ENCODE data around the gene DOLK. TPM values are rescaled to one million over a fixed set of nuclear protein-coding genes. Genes with fewer than 3 reads are reported as not detected.

DOLK gene
- total and polyA plus RNA-seq, 2 of the 4 experiments (the other 2 are of a cell fraction): 23.2 to 30.8 TPM

DNA sequence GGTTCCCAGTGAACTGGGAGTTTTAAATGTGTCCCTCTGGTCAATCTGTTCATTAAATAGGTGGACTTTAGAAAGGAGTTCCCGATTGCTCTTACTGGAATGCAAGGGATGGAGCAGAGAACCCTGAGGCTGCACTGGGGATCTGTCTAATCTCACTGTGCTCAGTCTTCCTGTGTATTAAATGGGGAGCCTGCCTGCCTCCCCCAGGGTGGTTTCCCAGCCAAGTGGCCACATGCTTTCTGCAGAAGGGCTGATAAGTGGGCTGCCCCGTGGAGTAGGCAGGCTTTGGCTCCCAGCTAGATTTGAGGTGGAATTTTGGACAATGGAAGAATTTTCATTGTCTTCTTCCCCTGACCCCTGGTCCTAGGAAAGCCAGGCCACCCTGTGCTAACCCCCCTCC lies 40.7 kb downstream of the DOLK start:
- H3K4me1 ChIP-seq (ENCODE audit: control insufficient read depth, insufficient read depth, low read length): peaks cover 16% of the 10 kb centered on the region
- no peak overlapping the region for H2AK9ac ChIP-seq (replicated peaks; ENCODE audit: low read depth, low read length, poor library complexity)
- H3K56ac ChIP-seq (ENCODE audit: extremely low read depth, insufficient read depth, low read length): no peak overlapping the region
- DNase-seq (no peak), ATAC-seq (ENCODE audit: low read depth) (no peak)
- no peak overlapping the region for H3K4ac ChIP-seq (ENCODE audit: low read depth, low read length)
- no peak overlapping the region for H3K14ac ChIP-seq (replicated peaks; ENCODE audit: low read depth, low read length)
- peaks cover 12% of the 10 kb centered on the region for H3K9me1 ChIP-seq (ENCODE audit: insufficient read depth, low read length)
- TF ChIP-seq, protein P1, sequence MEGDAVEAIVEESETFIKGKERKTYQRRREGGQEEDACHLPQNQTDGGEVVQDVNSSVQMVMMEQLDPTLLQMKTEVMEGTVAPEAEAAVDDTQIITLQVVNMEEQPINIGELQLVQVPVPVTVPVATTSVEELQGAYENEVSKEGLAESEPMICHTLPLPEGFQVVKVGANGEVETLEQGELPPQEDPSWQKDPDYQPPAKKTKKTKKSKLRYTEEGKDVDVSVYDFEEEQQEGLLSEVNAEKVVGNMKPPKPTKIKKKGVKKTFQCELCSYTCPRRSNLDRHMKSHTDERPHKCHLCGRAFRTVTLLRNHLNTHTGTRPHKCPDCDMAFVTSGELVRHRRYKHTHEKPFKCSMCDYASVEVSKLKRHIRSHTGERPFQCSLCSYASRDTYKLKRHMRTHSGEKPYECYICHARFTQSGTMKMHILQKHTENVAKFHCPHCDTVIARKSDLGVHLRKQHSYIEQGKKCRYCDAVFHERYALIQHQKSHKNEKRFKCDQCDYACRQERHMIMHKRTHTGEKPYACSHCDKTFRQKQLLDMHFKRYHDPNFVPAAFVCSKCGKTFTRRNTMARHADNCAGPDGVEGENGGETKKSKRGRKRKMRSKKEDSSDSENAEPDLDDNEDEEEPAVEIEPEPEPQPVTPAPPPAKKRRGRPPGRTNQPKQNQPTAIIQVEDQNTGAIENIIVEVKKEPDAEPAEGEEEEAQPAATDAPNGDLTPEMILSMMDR (conservative IDR thresholded peaks at IDR 0.05; ENCODE audit: low read depth, low read length): no peak
- no peak for TF ChIP-seq POLR2A (IDR thresholded peaks at IDR 0.05; ENCODE audit: low read depth, low read length)
- TF ChIP-seq MXI1 (IDR thresholded peaks at IDR 0.05; ENCODE audit: borderline replicate concordance, low read depth, low read length): no peak
- no CpG with 5 or more reads among the region's 2 CpGs for WGBS, 2 experiments (ENCODE audit: extremely low coverage in 2 of 2, insufficient read length in 1 of 2)
- H3K23ac ChIP-seq (ENCODE audit: low read depth, low read length): no peak overlapping the region
- no peak overlapping the region for H2BK15ac ChIP-seq (ENCODE audit: low read depth, low read length)
- no peak overlapping the region for H4K8ac ChIP-seq (ENCODE audit: low read depth in 2 of 2, low read length in 2 of 2)
- H3K18ac ChIP-seq (ENCODE audit: low read depth, low read length): no peak overlapping the region
- intact Hi-C loops (cut with micrococcal nuclease) (no loop called here), in situ Hi-C loops (cut with MboI; ENCODE audit: low sequenced_read_pairs) (no loop called here), dilution Hi-C loops (cut with HindIII; ENCODE audit: low sequenced_read_pairs, unreplicated experiment) (no loop called here)
- H3K27me3 ChIP-seq (ENCODE audit: control insufficient read depth, insufficient read depth, low read length): no peaks in the 10 kb centered on the region
- H3K27ac ChIP-seq (ENCODE audit: insufficient read depth, low read length): no peak overlapping the region
- no peak overlapping the region for H3K9ac ChIP-seq (ENCODE audit: low read depth, low read length)
- H3K4me3 ChIP-seq (ENCODE audit: insufficient read depth, low read depth, low read length): no peak overlapping the region
- peaks cover 38% of the 10 kb centered on the region for H3K36me3 ChIP-seq (ENCODE audit: control insufficient read depth, insufficient read depth, low read length)
- H4K91ac ChIP-seq (ENCODE audit: insufficient read depth, low read depth, low read length): no peak overlapping the region
- H2BK20ac ChIP-seq (ENCODE audit: low read depth, low read length): no peak overlapping the region
- no peak overlapping the region for H4K5ac ChIP-seq (ENCODE audit: low read depth, low read length)
- no peak overlapping the region for H2AFZ ChIP-seq (replicated peaks; ENCODE audit: low read length, poor library complexity)
- H2BK5ac ChIP-seq (ENCODE audit: low read depth, low read length, poor library complexity, severe bottlenecking): no peak overlapping the region
- POLR2A ChIA-PET (ENCODE audit: unreplicated experiment): interaction anchor here (0.6 kb wide), 1 partner anchor 613 kb away, joined by 7 read pairs; no protein-coding TSS in a partner anchor
- CTCF ChIA-PET: no interaction called here
- no peak overlapping the region for H2AK5ac ChIP-seq (ENCODE audit: low read depth, low read length)
- no TSS peak for BruUV-seq (replicated peaks)
- H4K20me1 ChIP-seq (ENCODE audit: insufficient read depth, low read length): peaks cover 9% of the 10 kb centered on the region
- H3K79me1 ChIP-seq (ENCODE audit: low read depth in 1 of 2, low read length in 2 of 2): peaks cover 26 to 87% of the 10 kb centered on the region in 2 experiments; a peak in 3 of 4 replicates
- H3K9me3 ChIP-seq (ENCODE audit: control insufficient read depth, insufficient read depth, low read length): no peaks in the 10 kb centered on the region
- no peak overlapping the region for H3K4me2 ChIP-seq (ENCODE audit: low read depth, low read length)
- no peak overlapping the region for H2BK120ac ChIP-seq (ENCODE audit: low read depth, low read length)

Data from IMR-90 (cell line).